HuH-7.5 (cell line): ENCODE results near the gene PACRG.

Experiments used
- DNase-seq: peaks from one replicate; pipeline ENCODE4 v3.0.0; 2011; ENCODE audit warnings: low spot score

The PACRG gene

GRCh38 chr6:163085861-163086623 is 358.3 kb downstream of the PACRG start:
- no peak for DNase-seq

GRCh38 chr6:163086624-163086920 is 358.8 kb downstream of the PACRG start:
- DNase-seq: no peak

- DNase-seq: no peak
Measured at GRCh38 chr6:163087981-163088380, 360.2 kb downstream of the PACRG start.

GRCh38 chr6:163092876-163093275 is 365.1 kb downstream of the PACRG start:
- no peak for DNase-seq

GRCh38 chr6:163094881-163095280 is 367.1 kb downstream of the PACRG start:
- DNase-seq: no peak

GRCh38 chr6:163095401-163095800 is 367.6 kb downstream of the PACRG start:
- DNase-seq: no peak

GRCh38 chr6:163098827-163099479 is 371.2 kb downstream of the PACRG start:
- DNase-seq: no peak

GRCh38 chr6:163099621-163100171 is 371.9 kb downstream of the PACRG start:
- DNase-seq: no peak

- DNase-seq: no peak
Measured at GRCh38 chr6:163100259-163100658, 372.5 kb downstream of the PACRG start.

GRCh38 chr6:163113358-163113962 is 385.7 kb downstream of the PACRG start:
- no peak for DNase-seq

- no peak for DNase-seq
Measured at GRCh38 chr6:163118941-163119340, 391.2 kb downstream of the PACRG start.

- no peak for DNase-seq
Measured at GRCh38 chr6:163120223-163120622, 392.4 kb downstream of the PACRG start.

- DNase-seq: no peak
Measured at GRCh38 chr6:163121270-163121669, 393.5 kb downstream of the PACRG start.

- no peak for DNase-seq
Measured at GRCh38 chr6:163122365-163122764, 394.6 kb downstream of the PACRG start.

GRCh38 chr6:163123098-163123497 is 395.3 kb downstream of the PACRG start:
- no peak for DNase-seq

GRCh38 chr6:163126741-163127140 is 399.0 kb downstream of the PACRG start:
- DNase-seq: no peak

- DNase-seq: no peak
Measured at GRCh38 chr6:163127587-163127986, 399.8 kb downstream of the PACRG start.

GRCh38 chr6:163128324-163128723 is 400.6 kb downstream of the PACRG start:
- no peak for DNase-seq

- no peak for DNase-seq
Measured at GRCh38 chr6:163132050-163132750, 404.4 kb downstream of the PACRG start.

GRCh38 chr6:163133017-163133416 is 405.2 kb downstream of the PACRG start:
- no peak for DNase-seq

GRCh38 chr6:163133691-163134090 is 405.9 kb downstream of the PACRG start:
- DNase-seq: no peak

GRCh38 chr6:163136681-163137397 is 409.1 kb downstream of the PACRG start:
- DNase-seq: no peak
